GM18868 (cell line): ENCODE measurements around the gene MUC5AC.
"Not testable (repeated sequence)": the region's sequence is repeated elsewhere in the genome, so short reads cannot be mapped to it uniquely, and the experiment has no call there.

Experiments
- ATAC-seq: cut with Tn5 transposase; IDR thresholded peaks from one replicate; pipeline ENCODE4 v1.9.1; 2021; ENCODE audit warnings: mild to moderate bottlenecking, moderate library complexity; ENCODE audit not compliant: unreplicated experiment

The MUC5AC gene

DNA sequence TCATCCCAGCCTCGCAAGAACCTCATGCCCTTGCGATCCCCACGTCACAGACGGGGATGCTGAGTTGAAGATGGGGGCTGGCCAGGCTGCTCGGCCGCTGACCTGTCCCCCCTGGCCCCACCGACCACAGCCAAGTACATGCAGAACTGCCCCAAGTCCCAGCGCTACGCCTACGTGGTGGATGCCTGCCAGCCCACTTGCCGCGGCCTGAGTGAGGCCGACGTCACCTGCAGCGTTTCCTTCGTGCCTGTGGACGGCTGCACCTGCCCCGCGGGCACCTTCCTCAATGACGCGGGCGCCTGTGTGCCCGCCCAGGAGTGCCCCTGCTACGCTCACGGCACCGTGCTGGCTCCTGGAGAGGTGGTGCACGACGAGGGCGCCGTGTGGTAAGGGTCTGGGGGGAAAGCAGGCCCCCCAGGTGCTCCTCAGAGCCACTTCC, 75.1 kb downstream of the MUC5AC start:
- ATAC-seq: no peak

DNA sequence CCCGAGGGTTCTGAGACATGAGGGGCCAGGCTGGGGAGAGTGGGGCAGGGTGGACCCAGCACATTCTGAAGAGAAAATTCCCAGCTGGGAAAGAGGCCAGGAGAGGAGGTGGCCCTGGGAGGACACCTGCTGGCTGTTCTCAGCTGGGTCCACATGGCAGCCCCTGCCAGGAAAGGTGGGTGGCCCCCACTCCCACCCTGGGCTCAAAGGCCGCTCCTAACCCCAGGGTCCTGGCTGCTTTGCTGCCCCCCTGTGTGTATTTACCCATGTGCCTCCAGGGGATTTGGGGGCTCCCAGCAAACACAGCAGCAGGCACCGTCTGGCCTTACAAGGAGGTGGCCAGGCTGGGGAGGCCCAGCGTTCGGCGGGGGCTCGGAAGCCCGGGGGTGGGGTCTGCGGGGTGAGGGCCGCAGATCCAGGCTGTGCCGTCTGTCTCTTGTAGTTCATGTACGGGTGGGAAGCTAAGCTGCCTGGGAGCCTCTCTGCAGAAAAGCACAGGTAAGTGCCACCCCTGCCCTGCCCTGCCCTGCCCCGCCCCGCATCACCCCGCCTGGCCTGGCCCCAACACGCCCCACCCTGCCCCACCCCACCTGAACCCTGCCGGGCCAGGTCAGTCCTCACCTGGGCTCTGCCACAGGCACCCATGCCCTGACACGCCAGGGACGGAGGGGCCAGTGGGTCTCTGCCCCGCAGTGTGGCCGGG, 75.7 kb downstream of the MUC5AC start:
- no peak for ATAC-seq

DNA sequence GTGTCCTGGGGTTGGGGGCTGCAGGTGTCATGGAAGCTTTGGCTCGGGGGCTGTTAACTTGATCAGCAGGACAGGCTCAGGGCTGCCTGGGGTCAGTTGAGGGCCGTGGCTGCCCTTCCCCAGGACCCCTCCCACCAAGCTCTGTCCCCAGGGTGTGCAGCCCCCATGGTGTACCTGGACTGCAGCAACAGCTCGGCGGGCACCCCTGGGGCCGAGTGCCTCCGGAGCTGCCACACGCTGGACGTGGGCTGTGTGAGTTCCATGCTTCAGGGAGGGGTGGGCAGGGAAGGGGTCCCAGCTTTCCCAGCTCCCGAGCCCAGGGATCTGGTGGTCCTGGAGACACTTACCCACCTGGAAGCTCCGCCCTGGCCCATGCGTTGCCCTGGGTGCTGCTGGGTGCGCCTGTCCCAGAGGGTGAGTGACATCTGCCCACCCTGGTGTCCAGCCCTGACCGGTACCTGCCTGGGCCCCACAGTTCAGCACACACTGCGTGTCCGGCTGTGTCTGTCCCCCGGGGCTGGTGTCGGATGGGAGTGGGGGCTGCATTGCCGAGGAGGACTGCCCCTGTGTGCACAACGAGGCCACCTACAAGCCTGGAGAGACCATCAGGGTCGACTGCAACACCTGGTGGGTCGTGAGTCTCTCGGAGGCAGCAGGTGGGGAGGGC, 76.4 kb downstream of the MUC5AC start:
- no peak for ATAC-seq

DNA sequence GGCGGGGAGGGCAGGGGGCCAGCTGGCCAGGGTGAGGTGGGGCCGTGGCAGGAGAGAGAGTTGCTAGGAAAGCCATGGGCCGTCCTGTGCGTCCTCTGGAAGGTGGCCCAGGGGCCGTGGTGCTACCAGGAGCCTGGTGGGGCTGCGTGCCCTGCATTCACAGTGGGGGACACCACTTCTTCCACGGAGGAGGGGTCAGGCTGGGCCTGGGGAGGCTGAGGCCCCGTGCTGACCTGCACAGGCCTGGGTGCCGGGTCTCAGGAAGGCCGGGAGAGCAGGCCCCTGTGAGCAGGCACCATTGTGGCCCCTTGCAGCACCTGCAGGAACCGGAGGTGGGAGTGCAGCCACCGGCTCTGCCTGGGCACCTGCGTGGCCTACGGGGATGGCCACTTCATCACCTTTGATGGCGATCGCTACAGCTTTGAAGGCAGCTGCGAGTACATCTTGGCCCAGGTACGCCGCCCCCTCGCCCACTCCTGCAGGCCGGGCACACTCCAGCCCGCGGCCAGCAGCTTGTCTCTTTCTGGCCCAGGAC, 77.1 kb downstream of the MUC5AC start:
- no peak for ATAC-seq

DNA sequence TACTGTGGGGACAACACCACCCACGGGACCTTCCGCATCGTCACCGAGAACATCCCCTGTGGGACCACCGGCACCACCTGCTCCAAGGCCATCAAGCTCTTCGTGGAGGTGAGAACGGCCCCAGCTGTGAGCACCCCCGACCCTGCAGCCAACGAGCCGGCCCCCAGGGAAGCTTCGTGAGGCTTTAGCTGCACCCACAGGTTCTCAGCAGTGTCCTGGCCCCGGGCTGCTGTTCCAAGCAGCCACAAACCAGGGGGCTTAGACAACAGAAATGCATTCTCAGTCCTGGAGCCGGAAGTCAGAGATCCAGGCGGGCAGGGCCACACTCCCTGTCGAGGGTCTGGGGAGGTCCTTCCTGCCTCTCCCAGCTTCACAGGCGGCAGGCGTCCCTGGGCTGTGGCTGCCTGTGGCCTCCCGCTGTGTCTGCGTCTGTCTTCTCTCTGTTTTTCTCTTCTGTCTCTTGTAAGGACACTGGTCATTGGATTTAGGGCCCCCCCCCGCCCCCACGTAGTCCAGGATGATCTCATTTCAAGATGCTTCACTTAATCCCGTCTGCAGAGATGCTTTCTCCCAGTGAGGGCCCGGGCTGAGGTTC, 77.7 kb downstream of the MUC5AC start:
- ATAC-seq: no peak

DNA sequence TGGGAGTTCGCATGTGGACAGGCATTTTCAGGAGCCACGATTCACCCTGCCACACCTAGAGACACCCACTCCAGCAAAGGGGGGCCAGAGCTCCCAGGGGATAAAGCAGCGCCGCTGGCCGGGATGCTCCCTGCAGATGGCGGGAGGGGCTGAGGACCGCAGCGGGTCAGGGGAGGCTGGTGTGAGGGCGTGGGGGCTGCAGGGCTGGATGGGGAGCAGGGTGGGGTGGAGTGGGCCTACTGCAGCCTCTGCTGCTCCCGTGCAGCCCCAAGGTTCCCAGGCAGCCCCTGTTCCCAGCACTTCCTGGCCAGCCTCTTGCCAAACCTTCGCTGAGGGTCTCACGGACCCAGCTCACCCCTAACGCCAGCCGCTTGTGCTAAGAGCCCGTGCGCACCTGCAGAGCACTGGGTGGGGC, 78.2 kb downstream of the MUC5AC start:
- ATAC-seq: no peak

DNA sequence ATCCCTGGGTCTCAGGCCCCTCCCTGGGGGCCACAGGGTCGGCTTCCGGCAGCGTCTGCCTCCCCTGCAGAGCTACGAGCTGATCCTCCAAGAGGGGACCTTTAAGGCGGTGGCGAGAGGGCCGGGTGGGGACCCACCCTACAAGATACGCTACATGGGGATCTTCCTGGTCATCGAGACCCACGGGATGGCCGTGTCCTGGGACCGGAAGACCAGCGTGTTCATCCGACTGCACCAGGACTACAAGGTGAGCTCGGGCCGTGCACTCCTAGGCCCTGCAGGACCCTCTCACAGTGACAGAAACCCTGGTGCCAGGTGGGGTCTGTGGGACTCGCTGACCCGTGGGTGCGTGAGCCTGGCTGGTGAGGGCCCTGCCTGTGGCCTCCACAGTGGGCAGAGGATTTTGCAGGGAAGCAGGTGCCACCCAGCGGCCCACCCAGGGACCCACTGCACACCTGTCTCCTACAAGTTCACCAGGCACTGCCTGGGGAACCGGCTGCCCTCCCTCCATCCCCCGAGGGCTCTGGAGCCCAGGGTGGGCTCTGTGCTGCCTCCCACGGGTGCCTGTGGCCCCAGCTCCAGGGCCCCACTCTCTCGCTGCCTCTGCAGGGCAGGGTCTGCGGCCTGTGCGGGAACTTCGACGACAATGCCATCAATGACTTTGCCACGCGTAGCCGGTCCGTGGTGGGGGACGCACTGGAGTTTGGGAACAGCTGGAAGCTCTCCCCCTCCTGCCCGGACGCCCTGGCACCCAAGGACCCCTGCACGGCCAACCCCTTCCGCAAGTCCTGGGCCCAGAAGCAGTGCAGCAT, 78.8 kb downstream of the MUC5AC start:
- ATAC-seq: no peak

DNA sequence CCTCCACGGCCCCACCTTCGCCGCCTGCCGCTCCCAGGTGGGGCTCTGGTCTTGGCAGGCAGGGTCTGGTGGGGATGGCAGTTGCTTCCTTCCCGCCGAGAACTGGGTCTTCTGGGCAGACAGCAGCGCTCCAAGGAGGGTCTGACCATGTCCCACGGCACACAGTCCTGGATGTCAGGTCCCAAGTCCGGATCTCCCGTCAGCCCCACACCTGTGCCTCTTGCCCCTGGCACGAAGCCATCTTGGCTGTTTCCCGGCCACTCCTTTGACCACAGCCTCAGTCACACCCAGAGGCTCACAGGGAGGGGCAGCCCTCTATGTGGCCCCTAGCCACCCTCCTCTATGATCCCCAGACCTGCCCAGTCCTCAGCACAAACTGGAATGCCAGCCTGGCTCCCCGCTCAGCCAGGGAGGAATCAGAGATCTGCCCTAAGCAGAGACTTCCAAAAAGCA, 79.4 kb downstream of the MUC5AC start:
- ATAC-seq: no peak

DNA sequence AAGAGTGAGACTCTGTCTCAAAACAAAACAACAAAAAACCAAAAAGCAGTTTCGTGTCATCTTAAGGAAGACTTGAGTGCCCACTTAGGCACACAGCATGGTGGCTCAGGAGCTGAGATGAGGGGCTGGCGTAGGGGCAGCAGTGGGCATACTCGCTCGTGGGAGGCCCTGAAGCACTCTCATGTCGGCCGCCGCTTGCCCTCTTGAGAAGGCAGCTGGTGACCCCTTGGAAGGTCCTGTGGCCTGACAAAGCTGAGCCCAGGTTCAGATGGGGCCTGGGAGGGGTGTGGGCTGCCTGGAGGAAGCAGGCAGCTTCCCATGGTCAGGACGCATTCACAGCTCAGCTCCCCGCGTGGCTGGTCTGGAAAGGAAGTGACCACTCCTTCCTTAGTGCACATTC, 80.1 kb downstream of the MUC5AC start:
- ATAC-seq: no peak

DNA sequence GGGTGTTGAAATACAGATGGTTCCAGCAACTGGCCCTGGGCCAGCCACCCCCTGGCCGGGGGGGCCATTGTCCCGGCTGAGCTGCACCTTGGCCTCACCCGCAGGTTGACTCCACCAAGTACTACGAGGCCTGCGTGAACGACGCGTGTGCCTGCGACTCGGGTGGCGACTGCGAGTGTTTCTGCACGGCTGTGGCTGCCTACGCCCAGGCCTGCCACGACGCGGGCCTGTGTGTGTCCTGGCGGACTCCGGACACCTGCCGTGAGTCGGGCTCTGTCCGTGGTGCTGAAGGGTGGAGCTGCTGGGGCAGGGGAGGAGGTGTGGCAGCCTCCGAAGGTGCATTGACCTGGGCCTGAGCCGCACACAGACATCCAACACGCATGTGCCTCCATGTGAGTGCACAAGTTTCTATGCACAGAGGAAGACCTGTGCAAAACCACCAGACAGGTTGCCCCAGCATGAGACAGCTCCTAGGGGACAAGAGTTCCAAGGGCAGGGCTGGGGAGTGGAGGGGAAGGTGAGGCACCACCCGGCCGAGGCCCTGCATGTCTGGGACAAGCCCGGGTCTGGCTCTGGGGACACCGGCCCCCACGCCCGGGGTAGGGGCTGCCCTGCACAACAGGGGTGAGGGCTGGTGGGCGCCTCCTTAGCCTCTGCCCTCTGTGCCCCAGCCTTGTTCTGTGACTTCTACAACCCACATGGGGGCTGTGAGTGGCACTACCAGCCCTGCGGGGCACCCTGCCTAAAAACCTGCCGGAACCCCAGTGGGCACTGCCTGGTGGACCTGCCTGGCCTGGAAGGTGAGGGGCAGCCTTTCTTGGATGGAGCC, 81.2 kb downstream of the MUC5AC start:
- no peak for ATAC-seq

DNA sequence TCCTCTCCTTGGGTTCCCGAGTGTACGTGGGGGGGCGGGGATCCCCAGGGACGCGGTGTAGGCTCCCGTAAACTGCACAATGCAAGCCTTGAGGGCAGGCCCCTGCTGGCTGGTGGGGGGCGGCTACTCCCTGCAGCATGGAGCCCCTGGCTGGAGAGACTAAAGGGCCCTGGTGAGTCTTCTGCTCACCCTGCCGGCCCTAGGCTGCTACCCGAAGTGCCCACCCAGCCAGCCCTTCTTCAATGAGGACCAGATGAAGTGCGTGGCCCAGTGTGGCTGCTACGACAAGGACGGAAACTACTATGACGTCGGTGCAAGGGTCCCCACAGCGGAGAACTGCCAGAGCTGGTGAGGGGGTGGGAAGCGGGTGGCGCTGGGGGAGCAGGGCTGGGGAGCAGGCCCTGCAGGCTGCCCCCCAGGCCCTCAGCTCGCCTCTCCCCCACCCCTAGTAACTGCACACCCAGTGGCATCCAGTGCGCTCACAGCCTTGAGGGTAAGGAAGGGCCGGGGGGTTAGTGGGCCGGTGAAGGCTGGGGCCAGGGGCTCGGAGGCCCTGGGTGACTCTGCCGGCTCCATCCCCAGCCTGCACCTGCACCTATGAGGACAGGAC, 81.9 kb downstream of the MUC5AC start:
- ATAC-seq: no peak

DNA sequence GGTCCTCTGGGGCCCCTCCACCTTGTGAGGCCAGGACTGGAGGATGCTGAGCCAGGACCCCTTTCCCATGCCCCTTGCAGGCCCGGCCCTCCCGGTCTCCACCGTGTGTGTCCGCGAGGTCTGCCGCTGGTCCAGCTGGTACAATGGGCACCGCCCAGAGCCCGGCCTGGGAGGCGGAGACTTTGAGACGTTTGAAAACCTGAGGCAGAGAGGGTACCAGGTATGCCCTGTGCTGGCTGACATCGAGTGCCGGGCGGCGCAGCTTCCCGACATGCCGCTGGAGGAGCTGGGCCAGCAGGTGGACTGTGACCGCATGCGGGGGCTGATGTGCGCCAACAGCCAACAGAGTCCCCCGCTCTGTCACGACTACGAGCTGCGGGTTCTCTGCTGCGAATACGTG, 83.0 kb downstream of the MUC5AC start:
- no peak for ATAC-seq

DNA sequence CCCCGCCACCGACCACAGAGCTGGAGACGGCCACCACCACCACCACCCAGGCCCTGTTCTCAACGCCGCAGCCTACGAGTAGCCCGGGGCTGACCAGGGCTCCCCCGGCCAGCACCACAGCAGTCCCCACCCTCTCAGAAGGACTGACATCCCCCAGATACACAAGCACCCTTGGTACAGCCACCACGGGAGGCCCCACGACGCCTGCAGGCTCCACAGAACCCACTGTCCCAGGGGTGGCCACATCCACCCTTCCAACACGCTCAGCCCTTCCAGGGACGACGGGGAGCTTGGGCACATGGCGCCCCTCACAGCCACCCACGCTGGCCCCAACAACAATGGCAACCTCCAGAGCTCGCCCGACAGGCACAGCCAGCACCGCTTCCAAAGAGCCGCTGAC, 84.0 kb downstream of the MUC5AC start:
- no peak for ATAC-seq

DNA sequence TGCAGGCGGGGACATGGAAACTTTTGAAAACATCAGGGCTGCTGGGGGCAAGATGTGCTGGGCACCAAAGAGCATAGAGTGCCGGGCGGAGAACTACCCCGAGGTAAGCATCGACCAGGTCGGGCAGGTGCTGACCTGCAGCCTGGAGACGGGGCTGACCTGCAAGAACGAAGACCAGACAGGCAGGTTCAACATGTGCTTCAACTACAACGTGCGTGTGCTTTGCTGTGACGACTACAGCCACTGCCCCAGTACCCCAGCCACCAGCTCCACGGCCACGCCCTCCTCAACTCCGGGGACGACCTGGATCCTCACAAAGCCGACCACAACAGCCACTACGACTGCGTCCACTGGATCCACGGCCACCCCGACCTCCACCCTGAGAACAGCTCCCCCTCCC, 84.5 kb downstream of the MUC5AC start:
- ATAC-seq: no peak

DNA sequence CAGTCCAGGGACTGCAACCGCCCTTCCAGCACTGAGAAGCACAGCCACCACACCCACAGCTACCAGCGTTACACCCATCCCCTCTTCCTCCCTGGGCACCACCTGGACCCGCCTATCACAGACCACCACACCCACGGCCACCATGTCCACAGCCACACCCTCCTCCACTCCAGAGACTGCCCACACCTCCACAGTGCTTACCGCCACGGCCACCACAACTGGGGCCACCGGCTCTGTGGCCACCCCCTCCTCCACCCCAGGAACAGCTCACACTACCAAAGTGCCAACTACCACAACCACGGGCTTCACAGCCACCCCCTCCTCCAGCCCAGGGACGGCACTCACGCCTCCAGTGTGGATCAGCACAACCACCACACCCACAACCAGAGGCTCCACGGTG, 85.0 kb downstream of the MUC5AC start:
- not testable (repeated sequence) for ATAC-seq

DNA sequence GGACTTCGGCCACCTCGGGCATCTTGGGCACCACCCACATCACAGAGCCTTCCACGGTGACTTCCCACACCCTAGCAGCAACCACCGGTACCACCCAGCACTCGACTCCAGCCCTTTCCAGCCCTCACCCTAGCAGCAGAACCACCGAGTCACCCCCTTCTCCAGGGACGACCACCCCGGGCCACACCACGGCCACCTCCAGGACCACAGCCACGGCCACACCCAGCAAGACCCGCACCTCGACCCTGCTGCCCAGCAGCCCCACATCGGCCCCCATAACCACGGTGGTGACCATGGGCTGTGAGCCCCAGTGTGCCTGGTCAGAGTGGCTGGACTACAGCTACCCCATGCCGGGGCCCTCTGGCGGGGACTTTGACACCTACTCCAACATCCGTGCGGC, 85.8 kb downstream of the MUC5AC start:
- ATAC-seq: not testable (repeated sequence)

DNA sequence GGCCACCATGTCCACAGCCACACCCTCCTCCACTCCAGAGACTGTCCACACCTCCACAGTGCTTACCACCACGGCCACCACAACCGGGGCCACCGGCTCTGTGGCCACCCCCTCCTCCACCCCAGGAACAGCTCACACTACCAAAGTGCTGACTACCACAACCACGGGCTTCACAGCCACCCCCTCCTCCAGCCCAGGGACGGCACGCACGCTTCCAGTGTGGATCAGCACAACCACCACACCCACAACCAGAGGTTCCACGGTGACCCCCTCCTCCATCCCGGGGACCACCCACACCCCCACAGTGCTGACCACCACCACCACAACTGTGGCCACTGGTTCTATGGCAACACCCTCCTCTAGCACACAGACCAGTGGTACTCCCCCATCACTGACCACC, 86.8 kb downstream of the MUC5AC start:
- not testable (repeated sequence) for ATAC-seq

DNA sequence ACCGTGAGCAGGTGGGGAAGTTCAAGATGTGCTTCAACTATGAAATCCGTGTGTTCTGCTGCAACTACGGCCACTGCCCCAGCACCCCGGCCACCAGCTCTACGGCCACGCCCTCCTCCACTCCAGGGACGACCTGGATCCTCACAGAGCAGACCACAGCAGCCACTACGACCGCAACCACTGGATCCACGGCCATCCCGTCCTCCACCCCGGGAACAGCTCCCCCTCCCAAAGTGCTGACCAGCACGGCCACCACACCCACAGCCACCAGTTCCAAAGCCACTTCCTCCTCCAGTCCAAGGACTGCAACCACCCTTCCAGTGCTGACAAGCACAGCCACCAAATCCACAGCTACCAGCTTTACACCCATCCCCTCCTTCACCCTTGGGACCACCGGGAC, 88.0 kb downstream of the MUC5AC start:
- not testable (repeated sequence) for ATAC-seq

DNA sequence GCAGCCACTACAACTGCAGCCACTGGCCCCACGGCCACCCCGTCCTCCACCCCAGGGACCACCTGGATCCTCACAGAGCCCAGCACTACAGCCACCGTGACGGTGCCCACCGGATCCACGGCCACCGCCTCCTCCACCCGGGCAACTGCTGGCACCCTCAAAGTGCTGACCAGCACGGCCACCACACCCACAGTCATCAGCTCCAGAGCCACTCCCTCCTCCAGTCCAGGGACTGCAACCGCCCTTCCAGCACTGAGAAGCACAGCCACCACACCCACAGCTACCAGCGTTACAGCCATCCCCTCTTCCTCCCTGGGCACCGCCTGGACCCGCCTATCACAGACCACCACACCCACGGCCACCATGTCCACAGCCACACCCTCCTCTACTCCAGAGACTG, 88.5 kb downstream of the MUC5AC start:
- ATAC-seq: not testable (repeated sequence)

DNA sequence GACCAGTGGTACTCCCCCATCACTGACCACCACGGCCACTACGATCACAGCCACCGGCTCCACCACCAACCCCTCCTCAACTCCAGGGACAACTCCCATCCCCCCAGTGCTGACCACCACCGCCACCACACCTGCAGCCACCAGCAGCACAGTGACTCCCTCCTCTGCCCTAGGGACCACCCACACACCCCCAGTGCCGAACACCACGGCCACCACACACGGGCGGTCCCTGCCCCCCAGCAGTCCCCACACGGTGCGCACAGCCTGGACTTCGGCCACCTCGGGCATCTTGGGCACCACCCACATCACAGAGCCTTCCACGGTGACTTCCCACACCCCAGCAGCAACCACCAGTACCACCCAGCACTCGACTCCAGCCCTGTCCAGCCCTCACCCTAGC, 89.3 kb downstream of the MUC5AC start:
- ATAC-seq: not testable (repeated sequence)
